Astrocyte (in vitro differentiated cells and primary cell): Measurements from ENCODE around the gene FAM53A.

Source experiments
- CTCF ChIP-seq: IDR thresholded peaks from 2 replicates; pipeline ENCODE4 v1.5.1; 2011; ENCODE audit warnings: low read depth, mild to moderate bottlenecking, inconsistent platforms, low read length, moderate library complexity; ENCODE audit not compliant: insufficient read depth
- EZH2 ChIP-seq: IDR thresholded peaks from 2 replicates; pipeline ENCODE4 v1.6.1; 2012; ENCODE audit warnings: mild to moderate bottlenecking, low read length, inconsistent platforms; ENCODE audit not compliant: insufficient read depth

DNA sequence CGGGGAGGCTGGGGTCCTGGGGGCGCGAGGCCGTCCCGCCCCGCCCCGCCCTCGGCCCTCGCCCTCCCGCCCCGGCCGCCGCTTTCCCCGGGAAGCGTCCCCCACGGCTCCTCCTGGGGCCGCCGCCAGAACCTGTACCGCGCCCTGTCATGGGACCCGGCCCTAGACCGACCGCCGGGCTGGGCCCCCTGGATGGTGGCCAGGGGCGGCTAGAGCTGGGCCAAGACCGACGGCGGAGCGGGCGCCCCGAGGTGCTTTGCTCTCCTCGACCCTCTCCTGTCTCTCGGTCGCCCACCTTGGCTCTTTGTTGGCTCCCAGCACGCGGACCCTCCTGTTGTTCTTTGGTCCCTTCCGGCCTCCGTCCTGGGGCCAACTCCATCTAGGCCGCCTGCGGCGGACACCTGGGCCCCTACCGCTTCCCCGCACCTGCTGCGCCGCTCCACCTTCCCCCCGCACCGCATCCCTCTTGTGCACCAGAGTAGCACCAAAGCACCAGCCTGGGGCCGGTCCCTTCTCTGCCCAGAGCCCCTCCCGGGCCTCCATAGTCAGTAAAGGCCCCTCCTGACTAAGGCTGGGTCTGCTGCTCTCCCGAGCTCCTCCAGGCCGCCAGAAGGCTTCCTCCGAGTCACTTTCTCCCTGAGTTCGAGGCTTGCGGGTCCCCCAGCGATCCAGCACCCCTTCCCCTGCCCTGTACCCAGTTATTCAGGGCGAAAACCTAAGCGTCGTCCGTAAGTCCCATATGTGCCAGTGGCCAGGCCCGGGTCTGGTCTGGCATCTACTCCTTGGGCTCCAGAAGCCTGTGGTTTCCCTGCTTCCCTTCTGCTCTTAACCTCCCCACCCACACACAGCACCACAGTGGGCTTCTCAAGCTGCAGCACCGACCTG, 37.8 kb upstream of the FAM53A start:
- TF ChIP-seq CTCF = no peak
- no peak for TF ChIP-seq EZH2
